Activated gamma-delta T cell (primary cell): ENCODE measurements around the gene SSNA1.

Experiments used
- DNase-seq: peaks from one replicate; lab custom pipeline; 2025; lab: John Stamatoyannopoulos, UW

SSNA1 gene

GRCh38 chr9:137199411-137200121 is 11.1 kb downstream of the SSNA1 start:
- no peak for DNase-seq

GRCh38 chr9:137200311-137201204 is 12.1 kb downstream of the SSNA1 start, which contains the start of gene TPRN:
TPRN (minus strand) TSS chr9:137200741; CDS start chr9:137200711, 30 bp downstream.
- DNase-seq = peak; percentile 89

- no peak for DNase-seq
Measured at GRCh38 chr9:137201205-137201868, 12.9 kb downstream of the SSNA1 start.

GRCh38 chr9:137202966-137203365 is 14.5 kb downstream of the SSNA1 start:
- no peak for DNase-seq

- DNase-seq = no peak
Measured at GRCh38 chr9:137204731-137205125, 16.3 kb downstream of the SSNA1 start.

GRCh38 chr9:137205126-137206069 is 16.9 kb downstream of the SSNA1 start, which contains the start of the genes NDOR1 and TMEM203:
NDOR1 (plus strand) TSS chr9:137205700; CDS start chr9:137205778, 78 bp downstream.
TMEM203 (minus strand) TSS chr9:137205648; CDS start chr9:137205414, 234 bp downstream.
- DNase-seq = peak; percentile 92

- no peak for DNase-seq
Measured at GRCh38 chr9:137206602-137207001, 18.1 kb downstream of the SSNA1 start.

GRCh38 chr9:137211532-137211931 is 23.1 kb downstream of the SSNA1 start:
- DNase-seq = no peak

- no peak for DNase-seq
Measured at GRCh38 chr9:137212520-137212919, 24.0 kb downstream of the SSNA1 start.

GRCh38 chr9:137213160-137214060 is 24.9 kb downstream of the SSNA1 start:
- no peak for DNase-seq

GRCh38 chr9:137214620-137215019 is 26.1 kb downstream of the SSNA1 start:
- DNase-seq = no peak

- DNase-seq = no peak
Measured at GRCh38 chr9:137215196-137215986, 26.9 kb downstream of the SSNA1 start.

GRCh38 chr9:137216188-137216965 is 27.9 kb downstream of the SSNA1 start:
- DNase-seq = no peak

- no peak for DNase-seq
Measured at GRCh38 chr9:137217276-137218211, 29.1 kb downstream of the SSNA1 start.

- DNase-seq = no peak
Measured at GRCh38 chr9:137218212-137218753, 29.8 kb downstream of the SSNA1 start.

GRCh38 chr9:137218754-137219271 is 30.3 kb downstream of the SSNA1 start:
- no peak for DNase-seq
